ENCODE measurements around the gene LTBP1. TPM values are rescaled to one million over a fixed set of nuclear protein-coding genes. Genes with fewer than 3 reads are reported as not detected.
"Not testable (repeated sequence)": the region's sequence is repeated elsewhere in the genome, so short reads cannot be mapped to it uniquely, and the experiment has no call there.

LTBP1 gene
- total RNA-seq, 2 experiments from 2014 or later = 0.37 to 0.50 TPM

GRCh38 chr2:32960647-32961403, 14.1 kb downstream of the LTBP1 start:
- ATAC-seq = no peak
- CTCF ChIA-PET = no interaction called here
- no peaks in the 10 kb centered on the region for H3K9me3 Mint-ChIP-seq (ENCODE audit: low read depth)
- no peak overlapping the region for H3K27ac Mint-ChIP-seq
- H3K4me3 Mint-ChIP-seq = no peak overlapping the region
- H3K27me3 Mint-ChIP-seq = peaks cover 15% of the 10 kb centered on the region
- DNase-seq = no peak
- H3K36me3 Mint-ChIP-seq = no peaks in the 10 kb centered on the region
- H3K4me1 Mint-ChIP-seq = no peaks in the 10 kb centered on the region

GRCh38 chr2:32962690-32963089, 15.9 kb downstream of the LTBP1 start:
- Mint-ChIP-seq H3K27ac (no peak overlapping the region), H3K4me1 (no peaks in the 10 kb centered on the region), H3K9me3 (ENCODE audit: low read depth) (no peaks in the 10 kb centered on the region), H3K4me3 (no peak overlapping the region), H3K36me3 (no peaks in the 10 kb centered on the region), H3K27me3 (peaks cover 13% of the 10 kb centered on the region)
- CTCF ChIA-PET = no interaction called here
- DNase-seq (no peak), ATAC-seq (no peak)

GRCh38 chr2:32963941-32964340, 17.2 kb downstream of the LTBP1 start:
- Mint-ChIP-seq H3K27me3 (peaks cover 10% of the 10 kb centered on the region), H3K9me3 (ENCODE audit: low read depth) (no peaks in the 10 kb centered on the region), H3K36me3 (no peaks in the 10 kb centered on the region), H3K4me1 (no peaks in the 10 kb centered on the region), H3K27ac (no peak overlapping the region), H3K4me3 (no peak overlapping the region)
- DNase-seq (no peak), ATAC-seq (no peak)
- CTCF ChIA-PET = no interaction called here

GRCh38 chr2:32965523-32966171, 18.9 kb downstream of the LTBP1 start:
- Mint-ChIP-seq H3K27ac (no peak overlapping the region), H3K36me3 (no peaks in the 10 kb centered on the region), H3K4me1 (no peaks in the 10 kb centered on the region), H3K9me3 (ENCODE audit: low read depth) (peaks cover 2% of the 10 kb centered on the region), H3K4me3 (no peak overlapping the region), H3K27me3 (peaks cover 13% of the 10 kb centered on the region)
- CTCF ChIA-PET = no interaction called here
- ATAC-seq = no peak
- DNase-seq = no peak

GRCh38 chr2:32969444-32970162, 22.9 kb downstream of the LTBP1 start:
- ATAC-seq (no peak), DNase-seq (no peak)
- no peak overlapping the region for H3K4me3 Mint-ChIP-seq
- H3K4me1 Mint-ChIP-seq = no peaks in the 10 kb centered on the region
- peaks cover 23% of the 10 kb centered on the region for H3K27me3 Mint-ChIP-seq
- CTCF ChIA-PET = no interaction called here
- no peaks in the 10 kb centered on the region for H3K36me3 Mint-ChIP-seq
- no peak overlapping the region for H3K27ac Mint-ChIP-seq
- peaks cover 2% of the 10 kb centered on the region for H3K9me3 Mint-ChIP-seq (ENCODE audit: low read depth)

GRCh38 chr2:32973772-32974171, 27.0 kb downstream of the LTBP1 start:
- H3K27ac Mint-ChIP-seq; ATAC-seq; H3K4me1 Mint-ChIP-seq; DNase-seq; CTCF ChIA-PET; H3K4me3 Mint-ChIP-seq; H3K36me3 Mint-ChIP-seq; H3K9me3 Mint-ChIP-seq (ENCODE audit: low read depth): not testable (repeated sequence)
- peaks cover 14% of the 10 kb centered on the region for H3K27me3 Mint-ChIP-seq

- no peak overlapping the region for H3K4me3 Mint-ChIP-seq
- ATAC-seq = no peak
- peaks cover 22% of the 10 kb centered on the region for H3K27me3 Mint-ChIP-seq
- DNase-seq = no peak
- no peaks in the 10 kb centered on the region for H3K36me3 Mint-ChIP-seq
- CTCF ChIA-PET = no interaction called here
- no peaks in the 10 kb centered on the region for H3K9me3 Mint-ChIP-seq (ENCODE audit: low read depth)
- no peaks in the 10 kb centered on the region for H3K4me1 Mint-ChIP-seq
- H3K27ac Mint-ChIP-seq = no peak overlapping the region
Measured at GRCh38 chr2:32976409-32977063, 29.8 kb downstream of the LTBP1 start.

GRCh38 chr2:32977228-32977758, 30.5 kb downstream of the LTBP1 start:
- no peak for ATAC-seq
- no peak for DNase-seq
- H3K27ac Mint-ChIP-seq = no peak overlapping the region
- peaks cover 23% of the 10 kb centered on the region for H3K27me3 Mint-ChIP-seq
- no peak overlapping the region for H3K4me3 Mint-ChIP-seq
- H3K36me3 Mint-ChIP-seq = no peaks in the 10 kb centered on the region
- H3K4me1 Mint-ChIP-seq = no peaks in the 10 kb centered on the region
- CTCF ChIA-PET = no interaction called here
- H3K9me3 Mint-ChIP-seq (ENCODE audit: low read depth) = no peaks in the 10 kb centered on the region

- Mint-ChIP-seq H3K27me3 (peaks cover 21% of the 10 kb centered on the region), H3K4me1 (no peaks in the 10 kb centered on the region), H3K36me3 (no peaks in the 10 kb centered on the region), H3K27ac (no peak overlapping the region), H3K9me3 (ENCODE audit: low read depth) (no peaks in the 10 kb centered on the region), H3K4me3 (no peak overlapping the region)
- no peak for DNase-seq
- ATAC-seq = no peak
- CTCF ChIA-PET = no interaction called here
Measured at GRCh38 chr2:32981612-32982011, 34.9 kb downstream of the LTBP1 start.

- DNase-seq; H3K27ac Mint-ChIP-seq; CTCF ChIA-PET; H3K4me3 Mint-ChIP-seq; H3K36me3 Mint-ChIP-seq; H3K4me1 Mint-ChIP-seq; ATAC-seq; H3K9me3 Mint-ChIP-seq (ENCODE audit: low read depth): not testable (repeated sequence)
- H3K27me3 Mint-ChIP-seq = peaks cover 19% of the 10 kb centered on the region
Measured at GRCh38 chr2:32983193-32983924, 36.6 kb downstream of the LTBP1 start.

GRCh38 chr2:32986480-32986879, 39.7 kb downstream of the LTBP1 start:
- CTCF ChIA-PET = no interaction called here
- ATAC-seq = no peak
- H3K9me3 Mint-ChIP-seq (ENCODE audit: low read depth) = no peaks in the 10 kb centered on the region
- peaks cover 16% of the 10 kb centered on the region for H3K27me3 Mint-ChIP-seq
- no peak for DNase-seq
- H3K4me1 Mint-ChIP-seq = no peaks in the 10 kb centered on the region
- no peak overlapping the region for H3K27ac Mint-ChIP-seq
- no peak overlapping the region for H3K4me3 Mint-ChIP-seq
- no peaks in the 10 kb centered on the region for H3K36me3 Mint-ChIP-seq

- ATAC-seq (no peak), DNase-seq (no peak)
- Mint-ChIP-seq H3K36me3 (no peaks in the 10 kb centered on the region), H3K27ac (no peak overlapping the region), H3K9me3 (ENCODE audit: low read depth) (no peaks in the 10 kb centered on the region), H3K27me3 (peaks cover 14% of the 10 kb centered on the region), H3K4me3 (no peak overlapping the region), H3K4me1 (no peaks in the 10 kb centered on the region)
- CTCF ChIA-PET = no interaction called here
Measured at GRCh38 chr2:32988525-32988924, 41.8 kb downstream of the LTBP1 start.

GRCh38 chr2:32990556-32990955, 43.8 kb downstream of the LTBP1 start:
- no peaks in the 10 kb centered on the region for H3K4me1 Mint-ChIP-seq
- DNase-seq (no peak), ATAC-seq (no peak)
- no peaks in the 10 kb centered on the region for H3K36me3 Mint-ChIP-seq
- no peak overlapping the region for H3K4me3 Mint-ChIP-seq
- peaks cover 10% of the 10 kb centered on the region for H3K27me3 Mint-ChIP-seq
- H3K27ac Mint-ChIP-seq = no peak overlapping the region
- no peaks in the 10 kb centered on the region for H3K9me3 Mint-ChIP-seq (ENCODE audit: low read depth)
- CTCF ChIA-PET = no interaction called here
